ENCODE measurements around the gene CCDC160. TPM values are rescaled to one million over a fixed set of nuclear protein-coding genes. Genes with fewer than 3 reads are reported as not detected.
"Not testable (repeated sequence)": the region's sequence is repeated elsewhere in the genome, so short reads cannot be mapped to it uniquely, and the experiment has no call there.

The CCDC160 gene
- total RNA-seq (2014; rRNA removed; shearing (Covaris generic); ENCODE audit: low replicate concordance): not detected in 2 replicates

DNA sequence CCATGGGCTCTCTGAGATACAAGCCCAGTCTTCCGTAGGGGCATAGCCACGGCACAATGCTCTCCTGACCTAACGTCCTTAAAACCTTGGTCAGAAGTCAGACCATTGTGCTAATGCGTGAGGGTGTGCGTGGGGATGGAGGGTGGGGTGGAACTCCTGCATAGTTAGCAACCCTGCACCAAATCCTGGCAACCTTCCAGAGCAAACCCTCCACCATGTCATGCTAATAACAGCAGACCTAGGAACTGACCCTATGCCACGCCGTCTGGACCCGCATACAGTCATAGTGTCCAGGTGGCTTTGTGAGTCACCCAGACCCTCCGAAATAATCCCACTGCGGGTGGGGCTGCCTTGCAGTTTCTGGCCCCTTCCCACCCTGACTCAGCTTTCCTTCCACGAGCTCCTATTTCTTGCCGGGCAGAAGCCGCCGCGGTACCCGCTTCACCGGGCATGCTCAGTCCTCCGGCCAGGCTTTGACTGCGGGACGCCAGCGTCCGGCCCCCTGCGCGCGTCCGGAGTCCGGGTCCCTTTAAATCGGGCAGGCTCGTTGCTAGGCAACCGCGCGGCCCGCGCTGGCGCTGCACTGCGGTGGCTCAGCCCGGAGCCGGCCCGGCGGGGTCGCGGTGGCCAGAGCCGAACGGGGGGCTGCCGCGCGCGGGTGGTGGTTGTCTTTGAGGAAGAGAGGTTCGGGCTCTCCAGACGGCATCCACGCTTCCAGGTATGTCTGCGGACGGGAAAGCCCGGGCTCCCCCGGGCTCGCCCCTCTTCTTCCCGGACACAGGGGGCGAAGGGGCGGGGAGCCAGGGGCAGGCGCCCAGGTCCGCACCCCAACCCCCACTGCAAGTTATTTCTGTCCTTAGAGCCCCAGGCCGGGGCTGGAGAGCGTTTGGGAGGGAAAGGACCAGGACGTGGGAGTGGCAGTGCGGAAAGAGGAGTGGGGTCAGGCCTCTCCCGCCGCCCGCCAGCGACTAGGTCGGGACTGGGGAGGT is at the start of gene CCDC160:
Gene CCDC160, plus strand, starts transcription at position 557 of the 989 bp plus-strand sequence. CDS start 7,619 bp downstream, outside the sequence.
- in situ Hi-C loops (cut with HindIII; ENCODE audit: low pct_unique_long_range_greater_than_20kb, low sequenced_read_pairs): no loop called here
- peak; percentile 28 for DNase-seq (ENCODE audit: low read depth)

DNA sequence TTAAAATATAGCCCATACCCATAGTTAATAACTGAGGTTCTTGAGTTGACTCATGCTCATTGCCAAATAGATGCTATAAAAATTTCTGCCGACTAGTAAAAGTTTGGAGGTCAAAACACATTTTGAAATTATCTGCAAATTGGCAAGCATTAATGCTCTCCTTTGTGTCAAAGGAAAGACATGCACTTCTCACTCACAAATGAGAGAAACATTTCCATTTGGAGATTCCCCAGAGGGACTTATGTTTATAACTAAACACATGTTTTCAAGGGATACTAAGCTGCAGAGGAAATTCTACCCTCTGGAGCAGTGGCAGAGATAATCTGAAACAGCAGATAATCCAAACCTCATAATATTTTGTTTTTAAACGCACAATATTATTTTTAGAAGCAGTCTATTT is 45.7 kb upstream of the CCDC160 start:
- no peak for DNase-seq (ENCODE audit: low read depth)
- in situ Hi-C loops (cut with HindIII; ENCODE audit: low pct_unique_long_range_greater_than_20kb, low sequenced_read_pairs): no loop called here

DNA sequence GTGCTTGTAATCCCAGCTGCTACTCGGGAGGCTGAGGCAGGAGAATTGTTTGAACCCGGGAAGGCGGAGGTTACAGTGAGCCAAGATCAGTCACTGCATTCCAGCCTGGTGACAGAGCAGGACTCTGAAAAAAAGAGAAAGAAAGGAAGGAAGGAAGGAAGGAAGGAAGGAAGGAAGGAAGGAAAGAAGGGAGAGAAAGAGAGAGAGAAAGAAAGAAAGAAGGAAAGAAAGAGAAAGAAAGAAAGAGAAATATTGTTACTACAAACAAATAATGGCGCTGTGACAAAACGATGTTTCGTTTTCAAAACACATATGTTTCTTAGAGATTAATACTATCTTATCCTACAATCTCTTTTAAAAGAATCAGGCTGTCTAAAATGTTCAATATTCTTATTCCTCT is 42.1 kb upstream of the CCDC160 start:
- in situ Hi-C loops (cut with HindIII; ENCODE audit: low pct_unique_long_range_greater_than_20kb, low sequenced_read_pairs): no loop called here
- DNase-seq (ENCODE audit: low read depth): no peak

DNA sequence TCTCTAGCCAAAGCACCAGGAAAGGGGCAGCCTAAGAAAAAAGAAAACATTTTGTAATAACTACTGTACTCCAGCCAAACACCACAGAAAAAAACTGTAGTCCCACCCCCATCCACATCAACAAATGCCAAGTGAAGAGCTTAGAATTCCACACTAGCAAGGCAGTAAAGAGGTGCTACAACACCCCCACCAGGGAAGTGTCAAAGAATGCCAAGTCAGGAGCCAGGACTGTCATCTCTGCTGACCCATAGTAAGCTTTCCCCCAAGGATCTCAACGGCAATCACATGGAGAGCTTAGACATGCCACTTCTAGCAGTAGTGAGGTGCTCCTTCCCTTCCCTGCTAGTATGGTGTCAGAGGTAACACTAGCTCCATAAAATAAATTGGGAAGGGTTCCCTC is 34.4 kb upstream of the CCDC160 start:
- in situ Hi-C loops (cut with HindIII; ENCODE audit: low pct_unique_long_range_greater_than_20kb, low sequenced_read_pairs): no loop called here
- DNase-seq (ENCODE audit: low read depth): no peak

DNA sequence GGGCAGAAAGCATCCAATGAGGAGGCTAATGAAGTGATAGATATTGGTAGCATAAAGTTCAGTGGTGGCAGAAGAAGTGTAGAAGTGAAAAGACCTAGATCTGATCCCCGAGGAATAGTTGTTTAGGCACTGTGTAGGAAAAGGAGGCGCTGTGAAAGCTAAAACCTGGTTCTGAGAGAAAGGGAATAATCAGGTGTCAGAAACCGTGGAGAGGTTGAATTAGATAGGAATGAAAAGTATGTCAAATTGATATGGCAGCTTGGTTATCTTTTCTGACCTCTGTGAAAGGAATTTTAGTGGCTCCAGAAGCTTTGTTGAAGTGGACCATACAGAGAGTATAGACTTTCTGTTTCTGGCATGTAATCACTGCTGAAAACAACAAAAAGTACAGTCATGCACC is 30.8 kb upstream of the CCDC160 start:
- in situ Hi-C loops (cut with HindIII; ENCODE audit: low pct_unique_long_range_greater_than_20kb, low sequenced_read_pairs): no loop called here
- DNase-seq (ENCODE audit: low read depth): no peak

DNA sequence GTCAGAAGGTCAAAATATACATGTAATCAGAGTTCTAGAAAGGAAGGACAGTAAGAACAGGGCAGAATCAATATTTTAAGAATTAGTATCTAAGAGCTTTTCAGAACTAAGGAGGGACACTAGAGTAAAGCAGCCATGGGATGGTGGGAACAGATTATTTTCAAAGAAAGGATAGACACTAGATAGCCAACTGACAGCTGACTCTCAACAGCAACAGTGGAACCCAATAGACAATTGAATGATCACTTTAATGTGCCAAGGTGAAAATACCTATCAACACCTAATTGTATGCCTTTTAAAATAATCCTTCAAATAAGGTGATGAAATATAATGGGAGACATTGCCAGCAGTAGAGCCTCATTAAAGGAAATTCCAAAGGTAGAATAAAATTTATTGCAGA is 26.5 kb upstream of the CCDC160 start:
- no peak for DNase-seq (ENCODE audit: low read depth)
- in situ Hi-C loops (cut with HindIII; ENCODE audit: low pct_unique_long_range_greater_than_20kb, low sequenced_read_pairs): no loop called here

DNA sequence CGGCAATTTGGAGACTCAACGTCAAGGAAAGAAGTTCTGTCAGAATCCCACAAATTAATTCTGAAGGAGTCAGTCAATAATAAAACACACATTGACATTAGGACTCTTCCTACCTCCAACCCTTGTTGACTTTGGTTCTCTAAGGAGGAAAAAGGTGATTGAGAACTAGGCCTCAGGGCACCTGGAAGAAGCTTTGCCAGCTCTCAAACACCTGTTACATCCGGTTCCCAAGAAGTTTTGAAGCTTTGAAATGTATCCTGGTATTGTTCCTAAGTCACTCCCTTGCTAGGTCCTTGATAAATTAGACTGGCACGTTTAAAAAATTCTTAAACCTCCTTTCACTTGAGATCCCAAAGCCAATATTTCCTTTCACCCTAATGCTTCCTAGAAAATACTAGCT is 1.7 kb upstream of the CCDC160 start:
- no peak for DNase-seq (ENCODE audit: low read depth)
- in situ Hi-C loops (cut with HindIII; ENCODE audit: low pct_unique_long_range_greater_than_20kb, low sequenced_read_pairs): no loop called here

DNA sequence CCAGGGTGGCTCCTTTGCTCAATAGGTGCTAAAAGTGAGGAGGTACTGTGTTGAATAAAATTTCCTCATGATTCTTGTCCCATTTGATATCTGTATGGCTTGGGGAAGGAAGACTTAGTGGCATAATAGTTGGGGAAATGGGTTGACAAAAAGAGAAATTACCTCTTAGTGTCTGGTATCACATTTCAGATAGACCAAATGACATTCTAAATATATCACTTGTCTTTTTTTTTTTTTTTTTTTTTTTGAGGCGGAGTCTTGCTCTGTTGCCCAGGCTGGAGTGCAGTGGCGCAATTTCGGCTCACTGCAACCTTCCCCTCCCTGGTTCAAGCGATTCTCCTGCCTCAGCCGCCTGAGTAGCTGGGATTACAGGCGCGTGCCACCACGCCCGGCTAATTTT is 1.2 kb downstream of the CCDC160 start:
- in situ Hi-C loops (cut with HindIII; ENCODE audit: low pct_unique_long_range_greater_than_20kb, low sequenced_read_pairs); DNase-seq (ENCODE audit: low read depth): not testable (repeated sequence)

DNA sequence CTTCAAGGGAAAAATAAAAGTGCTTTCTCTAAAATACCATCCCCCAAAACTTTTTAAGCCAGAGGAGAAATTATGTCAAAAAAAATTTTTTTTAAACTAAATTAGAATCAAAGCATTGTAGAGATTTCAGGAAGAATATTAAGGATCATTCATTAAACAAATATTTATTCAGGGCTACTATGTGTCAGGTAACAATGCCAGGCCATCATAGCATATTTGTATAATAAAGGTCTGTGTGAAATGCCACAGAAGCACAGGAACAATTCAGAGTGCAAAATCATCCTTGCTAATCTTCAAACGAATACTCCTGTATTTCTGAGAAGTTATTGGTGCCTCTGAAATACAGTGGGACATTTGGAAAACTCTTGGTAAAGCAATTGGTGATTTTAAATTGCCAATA is 2.0 kb downstream of the CCDC160 start:
- in situ Hi-C loops (cut with HindIII; ENCODE audit: low pct_unique_long_range_greater_than_20kb, low sequenced_read_pairs): no loop called here
- no peak for DNase-seq (ENCODE audit: low read depth)

DNA sequence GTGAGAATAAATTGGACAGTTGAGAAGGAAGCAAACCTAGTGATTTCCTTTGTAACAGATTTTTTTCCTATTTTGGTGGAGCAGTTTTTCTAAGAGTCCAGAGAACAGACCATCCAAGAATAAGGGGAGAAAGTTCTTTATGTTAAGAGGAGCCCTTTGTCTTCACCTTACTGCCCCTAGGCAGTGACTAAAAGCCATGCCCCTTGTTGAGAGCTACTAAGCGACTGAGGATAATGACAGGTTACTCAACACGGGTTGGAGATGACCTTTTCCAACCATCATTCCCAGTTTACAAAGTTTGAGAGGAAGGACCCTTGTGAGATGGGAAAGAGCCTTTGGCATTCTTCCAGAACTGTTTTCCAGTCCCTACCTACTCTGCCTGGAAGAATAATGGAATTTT is 3.2 kb downstream of the CCDC160 start:
- in situ Hi-C loops (cut with HindIII; ENCODE audit: low pct_unique_long_range_greater_than_20kb, low sequenced_read_pairs): no loop called here

DNA sequence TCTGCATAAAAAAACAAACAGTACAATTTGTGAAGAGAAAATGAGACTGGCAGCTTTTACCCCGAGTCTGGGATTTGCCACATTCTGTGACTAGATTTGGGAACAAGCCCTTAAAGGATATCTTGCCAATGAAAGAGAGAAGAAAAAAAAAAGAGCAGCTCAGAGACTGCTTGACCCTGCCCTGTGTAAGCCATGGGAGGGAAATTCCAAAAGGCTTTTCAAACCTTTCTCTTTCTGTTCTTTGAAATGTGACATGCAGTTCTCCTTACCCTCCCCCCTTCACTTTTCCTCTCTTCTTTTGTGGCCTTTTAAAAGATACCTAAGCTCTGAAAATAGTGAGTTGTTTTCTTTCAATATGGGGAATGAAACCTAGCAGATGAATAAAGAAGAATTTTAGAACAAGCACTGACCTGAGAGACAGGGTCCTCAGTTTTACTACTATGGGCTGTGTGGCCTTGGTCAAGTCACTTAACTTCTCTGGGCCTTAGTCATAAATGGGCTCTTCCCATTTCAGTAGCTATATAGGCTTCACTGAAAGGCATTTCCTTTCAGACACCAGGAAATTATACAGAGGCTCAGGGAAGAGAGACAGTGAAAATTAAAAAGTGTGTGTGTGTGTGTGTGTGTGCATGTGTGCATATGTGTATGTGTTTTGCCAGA is 5.1 kb downstream of the CCDC160 start:
- DNase-seq (ENCODE audit: low read depth): no peak
- in situ Hi-C loops (cut with HindIII; ENCODE audit: low pct_unique_long_range_greater_than_20kb, low sequenced_read_pairs): no loop called here

More for the DNA sequence above, 3.2 kb downstream of the CCDC160 start:
- DNase-seq (ENCODE audit: low read depth): no peak

DNA sequence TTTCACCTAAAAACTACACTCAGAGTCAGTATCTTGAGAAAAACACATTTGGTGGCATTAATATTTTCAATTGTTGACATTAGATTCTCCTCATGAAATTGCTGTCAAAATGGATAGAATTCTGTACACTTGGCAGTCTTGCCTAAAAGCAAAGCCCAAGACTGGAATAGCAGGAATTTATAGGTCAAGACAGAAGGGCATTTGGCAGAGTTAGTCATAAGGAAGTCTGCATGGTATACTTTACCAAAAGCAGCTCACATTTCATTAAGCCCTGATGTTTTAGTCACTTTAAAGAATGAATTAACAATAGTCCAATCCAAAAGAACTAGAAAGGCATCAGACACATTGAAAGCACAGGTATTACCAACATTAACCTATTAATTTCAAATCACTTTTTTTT is 7.1 kb downstream of the CCDC160 start:
- in situ Hi-C loops (cut with HindIII; ENCODE audit: low pct_unique_long_range_greater_than_20kb, low sequenced_read_pairs): no loop called here
- DNase-seq (ENCODE audit: low read depth): no peak

DNA sequence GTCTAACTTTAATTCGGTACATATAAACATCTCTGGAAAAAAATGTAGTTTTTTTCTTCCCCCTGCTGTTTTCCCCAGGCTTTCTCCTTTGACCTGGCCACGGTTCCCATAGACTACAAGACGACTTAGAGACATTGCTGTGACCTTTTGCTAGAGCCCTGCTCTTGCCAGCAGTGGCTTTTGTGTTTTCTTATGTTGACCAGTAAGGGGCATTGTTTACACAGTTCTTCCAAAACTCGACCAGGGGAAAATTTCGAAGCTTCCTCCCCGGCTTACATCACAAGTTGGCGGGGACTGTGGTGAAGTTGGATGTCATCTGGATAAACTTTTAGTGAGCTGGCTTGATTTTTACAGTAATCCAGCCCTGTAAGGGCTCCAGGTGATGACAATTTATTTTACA is 9.3 kb downstream of the CCDC160 start:
- in situ Hi-C loops (cut with HindIII; ENCODE audit: low pct_unique_long_range_greater_than_20kb, low sequenced_read_pairs): no loop called here

DNA sequence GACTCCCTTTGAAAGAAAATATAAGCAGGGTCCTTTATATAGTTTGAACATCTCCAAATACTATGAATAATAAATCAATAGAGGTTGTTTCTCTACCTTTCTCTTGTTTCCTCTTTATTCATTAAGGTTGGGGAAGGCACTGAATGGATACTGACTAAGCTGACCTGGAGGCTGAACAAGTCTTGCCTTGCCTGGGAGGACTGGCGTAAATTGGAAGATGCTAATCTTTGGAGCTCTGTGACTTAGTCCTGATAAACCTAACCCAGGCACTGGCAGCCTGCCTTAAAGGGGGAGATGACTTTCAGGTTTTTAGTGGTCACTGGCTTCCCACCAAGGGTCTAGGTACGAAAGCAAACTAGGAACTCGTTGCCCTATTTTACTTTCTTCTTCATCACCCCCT is 10.5 kb downstream of the CCDC160 start:
- in situ Hi-C loops (cut with HindIII; ENCODE audit: low pct_unique_long_range_greater_than_20kb, low sequenced_read_pairs): no loop called here
- no peak for DNase-seq (ENCODE audit: low read depth)

More for the DNA sequence above, 9.3 kb downstream of the CCDC160 start:
- no peak for DNase-seq (ENCODE audit: low read depth)

DNA sequence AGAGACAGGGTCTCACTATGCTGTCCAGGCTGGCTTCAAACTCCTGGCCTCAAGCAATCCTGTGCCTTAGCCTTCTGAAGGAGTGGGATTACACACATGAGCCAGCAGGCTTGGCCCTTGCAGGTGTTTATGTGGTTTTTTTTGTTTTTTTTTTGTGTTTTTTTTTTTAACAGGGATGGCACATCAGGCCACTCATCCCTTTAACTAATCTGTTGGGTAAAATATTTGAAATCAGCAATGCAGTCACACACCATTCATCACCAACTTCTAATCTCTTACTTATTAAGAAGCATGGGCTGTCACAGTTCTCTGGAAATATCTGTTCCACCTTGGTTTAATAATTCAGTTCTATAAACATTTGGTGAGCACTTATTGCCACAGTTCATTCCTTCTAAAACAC is 12.3 kb downstream of the CCDC160 start:
- in situ Hi-C loops (cut with HindIII; ENCODE audit: low pct_unique_long_range_greater_than_20kb, low sequenced_read_pairs): no loop called here
- DNase-seq (ENCODE audit: low read depth): peak; percentile 69

DNA sequence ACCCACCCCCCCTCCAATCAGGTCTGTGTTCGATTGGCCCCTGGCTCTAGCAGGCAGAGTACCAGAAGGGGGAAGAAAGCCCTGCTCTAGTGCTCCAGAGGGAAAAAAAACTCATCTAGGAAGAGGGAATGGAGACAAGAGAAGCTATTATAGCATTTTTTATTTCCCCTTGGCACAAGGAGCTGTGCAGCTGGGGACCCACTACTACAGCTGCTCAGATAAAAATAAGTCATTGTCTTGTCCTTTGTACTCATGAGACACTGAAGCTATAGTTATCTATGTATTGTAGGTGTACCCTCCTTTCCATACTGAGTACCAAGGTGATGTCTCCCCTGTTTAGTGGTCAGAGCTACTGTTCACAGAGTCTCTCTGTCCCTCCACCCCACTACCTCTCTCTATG is 14.3 kb downstream of the CCDC160 start:
- in situ Hi-C loops (cut with HindIII; ENCODE audit: low pct_unique_long_range_greater_than_20kb, low sequenced_read_pairs): no loop called here
- no peak for DNase-seq (ENCODE audit: low read depth)

DNA sequence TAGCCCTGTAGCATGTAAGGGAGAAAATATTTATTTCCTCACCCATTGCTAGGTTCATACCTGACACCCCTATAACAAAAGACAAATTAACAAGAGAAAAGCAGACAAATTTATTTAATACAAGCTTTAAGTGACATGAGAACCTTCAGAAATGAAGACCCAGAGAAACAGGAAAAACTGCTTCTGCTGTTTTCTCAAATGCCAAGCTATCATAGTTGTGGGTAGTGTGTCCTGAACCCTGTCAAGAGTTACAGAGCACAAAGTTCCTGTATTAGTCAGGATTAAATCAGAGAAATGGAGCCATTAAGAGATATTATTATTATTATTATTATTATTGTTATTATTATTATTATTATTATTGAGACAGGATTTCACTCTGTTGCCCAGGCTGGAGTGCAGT is 17.5 kb downstream of the CCDC160 start:
- in situ Hi-C loops (cut with HindIII; ENCODE audit: low pct_unique_long_range_greater_than_20kb, low sequenced_read_pairs): no loop called here
- DNase-seq (ENCODE audit: low read depth): no peak

DNA sequence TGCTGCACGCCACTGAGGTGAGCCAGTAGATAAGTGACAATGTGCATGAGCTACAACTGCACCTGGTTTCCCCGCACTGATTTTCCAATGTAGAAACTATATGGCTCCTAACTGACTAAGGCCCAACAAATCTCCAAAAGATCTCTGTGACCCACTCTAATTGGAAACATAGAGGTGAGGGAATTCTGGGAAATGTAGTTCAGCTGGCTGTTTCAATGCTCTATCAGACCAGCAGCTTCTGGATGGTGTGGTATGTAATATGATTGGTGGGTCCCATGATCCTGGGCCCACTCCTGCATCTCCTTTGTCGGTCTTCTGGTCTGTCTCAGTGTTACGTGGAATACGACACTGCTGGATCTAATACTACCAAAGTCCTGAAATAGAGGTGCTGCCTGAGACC is 18.6 kb downstream of the CCDC160 start:
- in situ Hi-C loops (cut with HindIII; ENCODE audit: low pct_unique_long_range_greater_than_20kb, low sequenced_read_pairs): no loop called here
- DNase-seq (ENCODE audit: low read depth): no peak

DNA sequence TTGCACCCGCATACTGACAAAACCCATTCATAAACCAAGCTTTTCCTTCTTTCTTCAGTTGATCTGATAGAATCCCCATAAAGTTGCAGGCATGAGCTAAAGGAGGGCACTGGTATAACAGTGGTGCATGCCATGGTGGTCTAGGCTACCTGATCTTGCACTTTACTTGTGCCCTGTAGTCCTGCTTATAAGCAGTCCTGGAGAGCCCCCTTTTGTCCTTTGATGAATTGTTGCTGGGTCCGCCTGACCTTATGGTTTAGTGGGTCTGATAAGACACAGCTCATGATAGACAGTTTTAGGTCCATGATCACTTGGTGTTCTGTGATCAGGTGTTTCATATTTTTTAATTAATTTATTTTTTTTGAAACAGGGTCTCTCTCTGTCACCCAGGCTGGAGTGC is 19.7 kb downstream of the CCDC160 start:
- no peak for DNase-seq (ENCODE audit: low read depth)
- in situ Hi-C loops (cut with HindIII; ENCODE audit: low pct_unique_long_range_greater_than_20kb, low sequenced_read_pairs): no loop called here
